ENCODE data around the gene RNF187. TPM values are rescaled to one million over a fixed set of nuclear protein-coding genes. Genes with fewer than 3 reads are reported as not detected.

RNF187 gene
- total RNA-seq, 3 donors from 2014 or later (not counting 1 experiment from before 2014, with no cell fraction given) = 68.6 to 102 (median 77.3) TPM

GRCh38 chr1:228544021-228544850, 57.1 kb downstream of the RNF187 start:
- ATAC-seq = no peak
- 65% methylated on average over 7 of the region's 7 CpGs for WGBS (ENCODE audit: insufficient coverage)

DNA sequence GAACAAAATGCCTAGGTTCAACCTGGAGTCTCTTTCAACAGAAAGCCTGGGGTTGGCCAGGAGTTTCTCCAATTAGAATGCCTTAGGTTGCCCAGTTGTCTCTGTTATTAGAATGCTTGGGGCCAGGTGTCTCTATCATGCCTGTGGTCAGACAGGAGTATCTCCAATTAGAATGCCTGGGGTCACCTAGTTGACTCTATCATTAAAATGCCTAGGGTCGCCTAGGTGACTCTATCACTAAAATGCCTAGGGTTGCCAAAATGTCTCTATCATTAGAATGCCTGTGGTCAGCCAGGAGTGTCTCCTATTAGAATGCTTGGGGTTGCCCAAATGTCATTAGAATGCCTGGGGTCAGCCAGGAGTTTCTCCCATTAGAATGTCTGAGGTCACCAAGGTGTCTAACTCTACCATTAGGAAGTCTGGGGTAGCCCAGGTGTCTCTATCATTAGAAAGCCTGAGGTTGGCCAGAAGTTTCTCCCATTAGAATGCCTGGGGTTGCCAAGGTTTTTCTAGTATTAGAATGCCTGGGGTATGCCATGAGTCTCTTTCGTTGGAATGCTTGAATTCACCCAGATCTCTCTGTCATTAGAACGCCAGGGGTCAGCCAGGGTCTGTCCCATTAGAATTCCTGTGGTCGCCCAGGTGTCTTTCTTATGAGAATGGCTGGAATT, 57.9 kb downstream of the RNF187 start:
- Mint-ChIP-seq H3K36me3 (no peaks in the 10 kb centered on the region), H3K27ac (no peak overlapping the region), H3K4me1 (no peaks in the 10 kb centered on the region), H3K9me3 (no peaks in the 10 kb centered on the region), H3K27me3 (ENCODE audit: low read depth in 2 of 2) (peaks cover 28 to 68% of the 10 kb centered on the region in 2 donors), H3K4me3 (no peak overlapping the region)
- intact Hi-C loops (cut with micrococcal nuclease) = no loop called here
- H3K4me1 ChIP-seq (ENCODE audit: control insufficient read depth, insufficient read depth, low read length) = no peaks in the 10 kb centered on the region
- H3K36me3 ChIP-seq (ENCODE audit: control insufficient read depth, insufficient read depth, low read length) = no peaks in the 10 kb centered on the region
- H3K4me3 ChIP-seq (ENCODE audit: low read length) = no peak overlapping the region
- H3K9me3 ChIP-seq (ENCODE audit: control insufficient read depth, insufficient read depth, low read length) = no peaks in the 10 kb centered on the region
- 45% methylated on average over 4 of the region's 4 CpGs for WGBS (ENCODE audit: insufficient coverage)
- no peak overlapping the region for H3K27ac ChIP-seq (ENCODE audit: low read length)
- DNase-seq (no peak), ATAC-seq (no peak)
- no peaks in the 10 kb centered on the region for H3K27me3 ChIP-seq (ENCODE audit: control insufficient read depth, insufficient read depth, low read length)
- TF ChIP-seq, protein P1, sequence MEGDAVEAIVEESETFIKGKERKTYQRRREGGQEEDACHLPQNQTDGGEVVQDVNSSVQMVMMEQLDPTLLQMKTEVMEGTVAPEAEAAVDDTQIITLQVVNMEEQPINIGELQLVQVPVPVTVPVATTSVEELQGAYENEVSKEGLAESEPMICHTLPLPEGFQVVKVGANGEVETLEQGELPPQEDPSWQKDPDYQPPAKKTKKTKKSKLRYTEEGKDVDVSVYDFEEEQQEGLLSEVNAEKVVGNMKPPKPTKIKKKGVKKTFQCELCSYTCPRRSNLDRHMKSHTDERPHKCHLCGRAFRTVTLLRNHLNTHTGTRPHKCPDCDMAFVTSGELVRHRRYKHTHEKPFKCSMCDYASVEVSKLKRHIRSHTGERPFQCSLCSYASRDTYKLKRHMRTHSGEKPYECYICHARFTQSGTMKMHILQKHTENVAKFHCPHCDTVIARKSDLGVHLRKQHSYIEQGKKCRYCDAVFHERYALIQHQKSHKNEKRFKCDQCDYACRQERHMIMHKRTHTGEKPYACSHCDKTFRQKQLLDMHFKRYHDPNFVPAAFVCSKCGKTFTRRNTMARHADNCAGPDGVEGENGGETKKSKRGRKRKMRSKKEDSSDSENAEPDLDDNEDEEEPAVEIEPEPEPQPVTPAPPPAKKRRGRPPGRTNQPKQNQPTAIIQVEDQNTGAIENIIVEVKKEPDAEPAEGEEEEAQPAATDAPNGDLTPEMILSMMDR (IDR thresholded peaks at IDR 0.05) = no peak

More at GRCh38 chr1:228544021-228544850, 57.1 kb downstream of the RNF187 start:
- no peaks in the 10 kb centered on the region for H3K4me1 Mint-ChIP-seq
- H3K36me3 ChIP-seq (ENCODE audit: control insufficient read depth, insufficient read depth, low read length) = no peaks in the 10 kb centered on the region
- intact Hi-C loops (cut with micrococcal nuclease) = no loop called here
- H3K27me3 Mint-ChIP-seq (ENCODE audit: low read depth in 2 of 2) = peaks cover 26 to 62% of the 10 kb centered on the region in 2 donors
- H3K27me3 ChIP-seq (ENCODE audit: control insufficient read depth, insufficient read depth, low read length) = no peaks in the 10 kb centered on the region
- no peak overlapping the region for H3K4me3 ChIP-seq (ENCODE audit: low read length)
- H3K27ac ChIP-seq (ENCODE audit: low read length) = no peak overlapping the region
- no peak overlapping the region for H3K27ac Mint-ChIP-seq
- TF ChIP-seq, protein P1 (IDR thresholded peaks at IDR 0.05) = no peak
- no peak for DNase-seq
- no peaks in the 10 kb centered on the region for H3K4me1 ChIP-seq (ENCODE audit: control insufficient read depth, insufficient read depth, low read length)
- H3K9me3 Mint-ChIP-seq = no peaks in the 10 kb centered on the region
- no peaks in the 10 kb centered on the region for H3K36me3 Mint-ChIP-seq
- no peaks in the 10 kb centered on the region for H3K9me3 ChIP-seq (ENCODE audit: control insufficient read depth, insufficient read depth, low read length)
- H3K4me3 Mint-ChIP-seq = no peak overlapping the region

Other genes with a start within 250 kb of the RNF187 start
- gene TRIM11, start 80.5 kb upstream of the RNF187 start, total RNA-seq = 10 to 100 TPM; 65.1 to 91.4 (median 83.2) TPM
- 10 to 100 TPM in 1 of 3 donors, 1 to 10 TPM in 2; 8.0 to 13.4 (median 8.4) TPM for gene TRIM17, start 70.5 kb upstream of the RNF187 start, total RNA-seq
- 1 to 10 TPM in 1 of 3 donors, under 1 TPM in 2; 0.33 to 1.6 (median 0.82) TPM for gene RHOU, start 248.1 kb downstream of the RNF187 start, total RNA-seq

All from natural killer cell (primary cell).